Testis (tissue), 2 donors: ENCODE measurements around the gene ATP13A2.

Source experiments
- POLR2A ChIP-seq: fragments of 450-650 bp; IDR thresholded peaks from one replicate; pipeline ENCODE4 v1.6.1; 2017; ENCODE audit warnings: antibody characterized with exemption, mild to moderate bottlenecking, moderate library complexity
- TF ChIP-seq, protein P1 (sequence below), 3 experiments: fragments of 450-650 bp in 2 of 3; fragments of 200-600 bp in 1 of 3; sonication (generic) in 1 of 3; IDR thresholded peaks; one replicate each; pipeline ENCODE4 v1.5.1; 2016 to 2019; ENCODE audit warnings: antibody characterized with exemption in 3 of 3, mild to moderate bottlenecking in 2 of 3, moderate library complexity in 1 of 3

DNA sequence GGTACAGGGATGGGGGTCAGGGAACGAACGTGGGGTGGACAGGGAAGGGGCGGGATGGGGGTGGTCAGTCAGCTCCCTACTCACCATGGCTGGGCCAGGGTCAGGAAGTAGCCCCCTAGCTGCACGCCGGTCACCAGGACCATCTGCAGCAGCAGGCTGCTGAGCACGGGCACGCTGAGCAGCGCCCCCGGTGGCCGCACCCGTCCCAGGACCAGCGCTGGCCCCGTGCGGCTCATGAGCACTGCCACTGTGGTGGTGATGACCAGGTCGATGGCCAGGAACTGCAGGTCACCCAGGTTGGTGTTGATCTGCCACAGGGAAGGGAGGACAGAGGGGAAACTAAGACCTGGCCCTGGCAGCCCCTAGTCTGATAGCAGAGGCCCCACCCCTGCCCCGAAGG is 24.8 kb downstream of the ATP13A2 start:
- no peak for TF ChIP-seq POLR2A
- TF ChIP-seq, protein P1, sequence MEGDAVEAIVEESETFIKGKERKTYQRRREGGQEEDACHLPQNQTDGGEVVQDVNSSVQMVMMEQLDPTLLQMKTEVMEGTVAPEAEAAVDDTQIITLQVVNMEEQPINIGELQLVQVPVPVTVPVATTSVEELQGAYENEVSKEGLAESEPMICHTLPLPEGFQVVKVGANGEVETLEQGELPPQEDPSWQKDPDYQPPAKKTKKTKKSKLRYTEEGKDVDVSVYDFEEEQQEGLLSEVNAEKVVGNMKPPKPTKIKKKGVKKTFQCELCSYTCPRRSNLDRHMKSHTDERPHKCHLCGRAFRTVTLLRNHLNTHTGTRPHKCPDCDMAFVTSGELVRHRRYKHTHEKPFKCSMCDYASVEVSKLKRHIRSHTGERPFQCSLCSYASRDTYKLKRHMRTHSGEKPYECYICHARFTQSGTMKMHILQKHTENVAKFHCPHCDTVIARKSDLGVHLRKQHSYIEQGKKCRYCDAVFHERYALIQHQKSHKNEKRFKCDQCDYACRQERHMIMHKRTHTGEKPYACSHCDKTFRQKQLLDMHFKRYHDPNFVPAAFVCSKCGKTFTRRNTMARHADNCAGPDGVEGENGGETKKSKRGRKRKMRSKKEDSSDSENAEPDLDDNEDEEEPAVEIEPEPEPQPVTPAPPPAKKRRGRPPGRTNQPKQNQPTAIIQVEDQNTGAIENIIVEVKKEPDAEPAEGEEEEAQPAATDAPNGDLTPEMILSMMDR (IDR thresholded peaks at IDR 0.05) = no peak
